ENCODE results near the gene SNCG.

The SNCG gene

DNA sequence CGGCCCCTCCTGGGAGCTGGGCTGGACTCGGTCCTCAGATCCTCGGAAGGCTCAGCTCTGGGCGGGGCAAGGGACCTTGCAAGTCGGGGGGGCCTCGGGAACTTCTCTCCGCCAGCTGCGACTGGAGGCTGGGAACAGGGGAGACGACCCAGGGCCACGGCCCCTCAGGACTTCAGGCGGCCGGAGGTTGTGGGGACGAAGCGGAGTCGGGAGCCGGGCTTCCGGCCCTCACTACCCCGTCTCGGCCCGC is 12.5 kb downstream of the SNCG start:
- TF ChIP-seq CTCF (IDR thresholded peaks at IDR 0.05; ENCODE audit: low read length): no peak
- TF ChIP-seq EZH2phosphoT487 (IDR thresholded peaks at IDR 0.05; ENCODE audit: low read length): no peak
- no peak for TF ChIP-seq EZH2 (optimal IDR thresholded peaks at IDR 0.05; ENCODE audit: low read depth, low read length)
- H3K27ac ChIP-seq (ENCODE audit: low read length): no peak overlapping the region
- H3K9me3 ChIP-seq (replicated peaks; ENCODE audit: insufficient read depth, low read length): no peaks in the 10 kb centered on the region
- no peaks in the 10 kb centered on the region for H3K36me3 ChIP-seq (replicated peaks; ENCODE audit: insufficient read depth, low read length)
- no peaks in the 10 kb centered on the region for H3K27me3 ChIP-seq (replicated peaks; ENCODE audit: insufficient read depth, low read length)
- no peaks in the 10 kb centered on the region for H3K9me2 ChIP-seq (replicated peaks; ENCODE audit: insufficient read depth, low read length)
- peak overlapping the region; percentile 75 for H3K4me2 ChIP-seq (ENCODE audit: low read depth, low read length)
- no peaks in the 10 kb centered on the region for H3K79me2 ChIP-seq (ENCODE audit: low read length)
- H3K4me1 ChIP-seq (ENCODE audit: low read length): no peaks in the 10 kb centered on the region
- peak overlapping the region; percentile 71 for H3K9ac ChIP-seq (ENCODE audit: low read length)
- no peak for DNase-seq
- H3K4me3 ChIP-seq (ENCODE audit: low read length): peak overlapping the region; percentile 61
- no peaks in the 10 kb centered on the region for H4K20me1 ChIP-seq (ENCODE audit: insufficient read depth, low read length)
- H3F3A ChIP-seq (ENCODE audit: insufficient read depth, low read length): no peaks in the 10 kb centered on the region
- peak overlapping the region; percentile 78 for H2AFZ ChIP-seq (ENCODE audit: low read length)

DNA sequence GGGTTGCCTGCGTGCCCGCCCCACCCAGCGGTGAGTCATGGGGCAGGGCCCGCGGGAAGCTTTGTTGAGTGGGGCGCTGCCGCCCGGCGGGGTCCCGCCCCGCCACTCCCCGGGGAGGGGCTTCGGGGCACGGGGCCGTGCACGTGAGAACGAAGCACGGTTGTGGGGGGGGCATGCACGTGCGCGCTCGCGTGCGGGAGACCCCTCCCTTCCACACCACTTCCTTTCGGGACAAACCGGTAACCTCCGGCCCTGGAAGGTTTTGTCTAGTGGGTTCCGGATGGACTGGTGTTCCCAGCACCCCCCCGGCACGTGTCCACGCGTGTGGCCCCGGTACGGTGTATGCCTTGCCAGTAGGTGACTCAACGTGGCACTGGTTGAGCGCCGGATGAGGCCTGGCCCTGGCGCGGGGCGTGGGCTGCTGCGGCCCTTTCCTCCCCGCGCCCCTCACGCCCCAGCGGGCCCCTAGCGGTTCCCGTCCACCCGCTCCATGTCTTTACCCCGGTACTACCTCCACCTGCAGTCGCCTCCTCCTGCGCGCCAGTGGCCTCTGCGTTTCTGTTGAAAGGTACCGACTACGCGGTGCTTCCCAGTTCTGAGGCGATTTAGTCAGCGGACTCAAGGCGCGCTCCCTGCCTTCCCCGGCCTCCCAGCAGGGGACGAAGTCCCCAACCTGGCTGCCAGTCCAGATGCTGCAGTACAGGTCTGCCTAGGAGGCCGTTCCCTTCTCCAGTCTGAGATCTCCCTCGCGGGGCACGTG is 13.0 kb downstream of the SNCG start:
- Histone ChIP-seq H3K9ac (ENCODE audit: low read length) (peak overlapping the region; percentile 71), H3F3A (ENCODE audit: insufficient read depth, low read length) (no peaks in the 10 kb centered on the region), H3K4me3 (ENCODE audit: low read length) (peak overlapping the region; percentile 61), H3K9me3 (replicated peaks; ENCODE audit: insufficient read depth, low read length) (no peaks in the 10 kb centered on the region), H3K4me2 (ENCODE audit: low read depth, low read length) (peak overlapping the region; percentile 75), H3K36me3 (replicated peaks; ENCODE audit: insufficient read depth, low read length) (no peaks in the 10 kb centered on the region), H3K9me2 (replicated peaks; ENCODE audit: insufficient read depth, low read length) (no peaks in the 10 kb centered on the region), H3K27me3 (replicated peaks; ENCODE audit: insufficient read depth, low read length) (no peaks in the 10 kb centered on the region), H2AFZ (ENCODE audit: low read length) (peak overlapping the region; percentile 78), H3K4me1 (ENCODE audit: low read length) (no peaks in the 10 kb centered on the region), H4K20me1 (ENCODE audit: insufficient read depth, low read length) (no peaks in the 10 kb centered on the region), H3K27ac (ENCODE audit: low read length) (peak overlapping the region; percentile 20; the same call in 1 of the 2 replicates), H3K79me2 (ENCODE audit: low read length) (no peaks in the 10 kb centered on the region)
- TF ChIP-seq EZH2phosphoT487 (IDR thresholded peaks at IDR 0.05; ENCODE audit: low read length) (no peak), CTCF (IDR thresholded peaks at IDR 0.05; ENCODE audit: low read length) (no peak), EZH2 (optimal IDR thresholded peaks at IDR 0.05; ENCODE audit: low read depth, low read length) (no peak)
- DNase-seq: peak; percentile 67

- no peak overlapping the region for H3K27ac ChIP-seq (ENCODE audit: low read length)
- no peaks in the 10 kb centered on the region for H3K79me2 ChIP-seq (ENCODE audit: low read length)
- no peak overlapping the region for H3K4me3 ChIP-seq (ENCODE audit: low read length)
- H3K9ac ChIP-seq (ENCODE audit: low read length): no peak overlapping the region
- H3K4me1 ChIP-seq (ENCODE audit: low read length): no peaks in the 10 kb centered on the region
- H4K20me1 ChIP-seq (ENCODE audit: insufficient read depth, low read length): no peaks in the 10 kb centered on the region
- TF ChIP-seq EZH2phosphoT487 (IDR thresholded peaks at IDR 0.05; ENCODE audit: low read length) (no peak), CTCF (IDR thresholded peaks at IDR 0.05; ENCODE audit: low read length) (no peak), EZH2 (optimal IDR thresholded peaks at IDR 0.05; ENCODE audit: low read depth, low read length) (no peak)
- no peaks in the 10 kb centered on the region for H3K9me3 ChIP-seq (replicated peaks; ENCODE audit: insufficient read depth, low read length)
- no peaks in the 10 kb centered on the region for H3K36me3 ChIP-seq (replicated peaks; ENCODE audit: insufficient read depth, low read length)
- no peak overlapping the region for H2AFZ ChIP-seq (ENCODE audit: low read length)
- no peaks in the 10 kb centered on the region for H3K9me2 ChIP-seq (replicated peaks; ENCODE audit: insufficient read depth, low read length)
- no peak for DNase-seq
- H3K4me2 ChIP-seq (ENCODE audit: low read depth, low read length): no peak overlapping the region
- no peaks in the 10 kb centered on the region for H3F3A ChIP-seq (ENCODE audit: insufficient read depth, low read length)
- no peaks in the 10 kb centered on the region for H3K27me3 ChIP-seq (replicated peaks; ENCODE audit: insufficient read depth, low read length)
Observed at GRCh38 chr10:86972613-86973380, 14.4 kb downstream of the SNCG start.

Measured in MM.1S (cell line).